Astrocyte (in vitro differentiated cells and primary cell): ENCODE measurements around the gene OR51G1. TPM values are rescaled to one million over a fixed set of nuclear protein-coding genes. Genes with fewer than 3 reads are reported as not detected.

Experiments
- DNase-seq: peaks from one replicate; pipeline ENCODE4 v3.0.0-alpha.2; 2010; ENCODE audit warnings: low read depth
- FAIRE-seq: peaks from 2 replicates; lab custom pipeline; 2011; peaks lifted over from hg19 to GRCh38; lab: Jason Lieb, UNC
- H2AFZ ChIP-seq: 2 replicates; pipeline ENCODE4 v1.6.0; 2012; ENCODE audit warnings: low read depth, low read length, inconsistent platforms
- H3K27ac ChIP-seq: 2 replicates; pipeline ENCODE4 v1.5.1; 2011; ENCODE audit warnings: low read depth, low read length, inconsistent platforms
- H3K27me3 ChIP-seq: 2 replicates; pipeline ENCODE4 v1.6.0; 2011; ENCODE audit warnings: low read length, inconsistent platforms; ENCODE audit not compliant: insufficient read depth
- H3K36me3 ChIP-seq: 2 replicates; pipeline ENCODE4 v1.5.1; 2011; ENCODE audit warnings: low read length, inconsistent platforms; ENCODE audit not compliant: insufficient read depth
- H3K4me1 ChIP-seq: 2 replicates; pipeline ENCODE4 v1.5.1; 2011; ENCODE audit warnings: low read length, inconsistent platforms; ENCODE audit not compliant: insufficient read depth
- H3K4me2 ChIP-seq: 2 replicates; pipeline ENCODE4 v1.6.0; 2012; ENCODE audit warnings: low read length, inconsistent platforms
- H3K4me3 ChIP-seq: 2 replicates; pipeline ENCODE4 v1.5.1; 2011; ENCODE audit warnings: low read depth, mild to moderate bottlenecking, low read length, inconsistent platforms; ENCODE audit not compliant: insufficient read depth
- H3K79me2 ChIP-seq: 2 replicates; pipeline ENCODE4 v1.6.0; 2012; ENCODE audit warnings: mild to moderate bottlenecking, low read length, inconsistent platforms; ENCODE audit not compliant: insufficient read depth
- H3K9ac ChIP-seq: 2 replicates; pipeline ENCODE4 v1.6.0; 2012; ENCODE audit warnings: mild to moderate bottlenecking, low read length, inconsistent platforms
- H3K9me3 ChIP-seq: 2 replicates; pipeline ENCODE4 v1.5.1; 2012; ENCODE audit warnings: low read depth, mild to moderate bottlenecking, low read length, inconsistent platforms; ENCODE audit not compliant: insufficient read depth
- H4K20me1 ChIP-seq: 2 replicates; pipeline ENCODE4 v1.6.0; 2012; ENCODE audit warnings: low read length, inconsistent platforms; ENCODE audit not compliant: insufficient read depth
- H3K27ac Mint-ChIP-seq: one replicate; pipeline ENCODE4 v1.8.0; 2021; ENCODE audit warnings: mild to moderate bottlenecking, mixed read lengths; ENCODE audit not compliant: unreplicated experiment
- H3K27me3 Mint-ChIP-seq: one replicate; pipeline ENCODE4 v1.8.0; 2021; ENCODE audit warnings: low read depth, mixed read lengths; ENCODE audit not compliant: unreplicated experiment
- H3K36me3 Mint-ChIP-seq: one replicate; pipeline ENCODE4 v1.8.0; 2021; ENCODE audit warnings: low read depth, mixed read lengths; ENCODE audit not compliant: unreplicated experiment
- H3K4me1 Mint-ChIP-seq: one replicate; pipeline ENCODE4 v1.8.0; 2021; ENCODE audit warnings: low read depth, mixed read lengths; ENCODE audit not compliant: unreplicated experiment
- H3K4me3 Mint-ChIP-seq: one replicate; pipeline ENCODE4 v1.8.0; 2021; ENCODE audit warnings: mild to moderate bottlenecking, moderate library complexity, mixed read lengths; ENCODE audit not compliant: unreplicated experiment
- H3K9me3 Mint-ChIP-seq: one replicate; pipeline ENCODE4 v1.8.0; 2021; ENCODE audit warnings: mild to moderate bottlenecking, mixed read lengths; ENCODE audit not compliant: unreplicated experiment
- CTCF ChIP-seq: IDR thresholded peaks from 2 replicates; pipeline ENCODE4 v1.5.1; 2011; ENCODE audit warnings: low read depth, mild to moderate bottlenecking, inconsistent platforms, low read length, moderate library complexity; ENCODE audit not compliant: insufficient read depth
- EZH2 ChIP-seq: IDR thresholded peaks from 2 replicates; pipeline ENCODE4 v1.6.1; 2012; ENCODE audit warnings: mild to moderate bottlenecking, low read length, inconsistent platforms; ENCODE audit not compliant: insufficient read depth
- total RNA-seq: library from RNA; stranded (reverse); gene quantifications from 2 replicates; pipeline ENCODE4 v1.2.1, GENCODE V29; 2021

OR51G1 gene
- total RNA-seq, 1 donor from 2014 or later: not detected

GRCh38 chr11:4916581-4916980 is 7.6 kb downstream of the OR51G1 start:
- Mint-ChIP-seq H3K27ac (peak overlapping the region; percentile 9), H3K27me3 (peaks cover 2% of the 10 kb centered on the region), H3K36me3 (no peaks in the 10 kb centered on the region), H3K9me3 (no peaks in the 10 kb centered on the region), H3K4me3 (no peak overlapping the region), H3K4me1 (peaks cover 11% of the 10 kb centered on the region)
- H3K4me1 ChIP-seq: no peaks in the 10 kb centered on the region
- FAIRE-seq (no peak), DNase-seq (no peak)
- TF ChIP-seq CTCF (no peak), EZH2 (no peak)
- no peaks in the 10 kb centered on the region for H3K36me3 ChIP-seq
- no peak overlapping the region for H2AFZ ChIP-seq
- no peaks in the 10 kb centered on the region for H4K20me1 ChIP-seq
- no peak overlapping the region for H3K4me3 ChIP-seq
- H3K9ac ChIP-seq: no peak overlapping the region
- no peak overlapping the region for H3K4me2 ChIP-seq
- H3K9me3 ChIP-seq: no peaks in the 10 kb centered on the region
- no peaks in the 10 kb centered on the region for H3K27me3 ChIP-seq
- H3K27ac ChIP-seq: no peak overlapping the region
- no peaks in the 10 kb centered on the region for H3K79me2 ChIP-seq

- no peak for FAIRE-seq
- H3K4me2 ChIP-seq: no peak within 1 kb of the TSS
- no peak within 1 kb of the TSS for H3K27ac ChIP-seq
These were observed 20.7 kb downstream of the OR51G1 start, which contains the start of gene OR51A7 for GRCh38 chr11:4903484-4903883. Gene OR51A7, plus strand, starts transcription at chr11:4903783. Its CDS starts 3,587 bp downstream, at chr11:4907370.

More at GRCh38 chr11:4903484-4903883, 20.7 kb downstream of the OR51G1 start, which contains the start of gene OR51A7:
- H3K27me3 ChIP-seq: no peaks in the 10 kb centered on the region
- no peak within 1 kb of the TSS for H3K9ac ChIP-seq
- H3K36me3 ChIP-seq: no peaks in the 10 kb centered on the region
- H3K4me1 ChIP-seq: no peaks in the 10 kb centered on the region
- Mint-ChIP-seq H3K27me3 (no peaks in the 10 kb centered on the region), H3K9me3 (no peaks in the 10 kb centered on the region), H3K4me1 (peaks cover 4% of the 10 kb centered on the region), H3K36me3 (no peaks in the 10 kb centered on the region), H3K27ac (no peak within 1 kb of the TSS), H3K4me3 (no peak within 1 kb of the TSS)
- H4K20me1 ChIP-seq: no peaks in the 10 kb centered on the region
- no peaks in the 10 kb centered on the region for H3K79me2 ChIP-seq
- H3K9me3 ChIP-seq: no peaks in the 10 kb centered on the region
- no peak within 1 kb of the TSS for H3K4me3 ChIP-seq
- TF ChIP-seq EZH2 (no peak), CTCF (no peak)
- H2AFZ ChIP-seq: no peak within 1 kb of the TSS
- no peak for DNase-seq
